ENCODE data around the gene IGSF6.
"Not testable (repeated sequence)": the region's sequence is repeated elsewhere in the genome, so short reads cannot be mapped to it uniquely, and the experiment has no call there.

Gene IGSF6

DNA sequence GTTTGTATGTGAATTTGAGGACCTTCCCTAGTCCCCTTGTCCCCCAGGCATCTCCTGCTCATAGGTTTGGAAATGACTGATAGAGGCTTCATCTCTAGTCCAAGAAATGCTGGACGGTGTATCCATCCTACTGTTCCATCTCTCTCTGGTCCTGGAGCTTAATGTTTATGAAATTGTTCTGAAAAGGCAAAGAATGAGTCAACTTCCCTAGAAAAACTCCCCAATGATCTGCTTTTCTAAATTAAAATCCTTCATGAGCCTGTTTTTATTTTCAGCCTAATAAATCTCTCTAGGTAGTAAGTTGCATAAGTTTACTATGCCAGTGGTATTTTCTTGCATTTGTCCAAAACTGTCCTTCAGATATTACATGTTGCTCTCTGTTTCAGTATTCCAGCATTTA is 2.1 kb upstream of the IGSF6 start:
- TF ChIP-seq, protein P1, sequence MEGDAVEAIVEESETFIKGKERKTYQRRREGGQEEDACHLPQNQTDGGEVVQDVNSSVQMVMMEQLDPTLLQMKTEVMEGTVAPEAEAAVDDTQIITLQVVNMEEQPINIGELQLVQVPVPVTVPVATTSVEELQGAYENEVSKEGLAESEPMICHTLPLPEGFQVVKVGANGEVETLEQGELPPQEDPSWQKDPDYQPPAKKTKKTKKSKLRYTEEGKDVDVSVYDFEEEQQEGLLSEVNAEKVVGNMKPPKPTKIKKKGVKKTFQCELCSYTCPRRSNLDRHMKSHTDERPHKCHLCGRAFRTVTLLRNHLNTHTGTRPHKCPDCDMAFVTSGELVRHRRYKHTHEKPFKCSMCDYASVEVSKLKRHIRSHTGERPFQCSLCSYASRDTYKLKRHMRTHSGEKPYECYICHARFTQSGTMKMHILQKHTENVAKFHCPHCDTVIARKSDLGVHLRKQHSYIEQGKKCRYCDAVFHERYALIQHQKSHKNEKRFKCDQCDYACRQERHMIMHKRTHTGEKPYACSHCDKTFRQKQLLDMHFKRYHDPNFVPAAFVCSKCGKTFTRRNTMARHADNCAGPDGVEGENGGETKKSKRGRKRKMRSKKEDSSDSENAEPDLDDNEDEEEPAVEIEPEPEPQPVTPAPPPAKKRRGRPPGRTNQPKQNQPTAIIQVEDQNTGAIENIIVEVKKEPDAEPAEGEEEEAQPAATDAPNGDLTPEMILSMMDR (IDR thresholded peaks at IDR 0.05; ENCODE audit: control extremely low read depth, extremely low read depth, low read depth, missing control alignments): no peak
- no peak for DNase-seq (ENCODE audit: extremely low spot score)
- ChIA-PET CTCF (no interaction called here), POLR2A (no interaction called here)

DNA sequence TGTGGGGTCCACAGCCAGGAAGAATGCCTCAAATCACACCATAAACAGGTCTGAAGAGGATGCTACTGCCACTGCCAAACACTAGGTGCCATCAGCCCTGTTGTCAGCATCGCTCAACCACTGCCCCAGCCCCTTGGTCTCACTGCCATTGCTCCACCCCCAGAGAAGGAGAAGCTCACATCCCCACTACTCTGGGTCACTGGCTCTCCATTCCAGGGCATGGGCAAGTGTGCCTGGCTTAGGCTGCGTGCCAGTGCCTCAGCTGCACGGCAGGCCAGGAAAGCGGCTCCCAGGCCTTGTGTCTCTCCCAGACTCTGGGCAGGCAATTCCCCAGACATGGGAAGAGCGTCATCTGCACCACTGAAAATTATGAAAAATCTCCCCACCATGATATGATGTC is 1.2 kb upstream of the IGSF6 start:
- CTCF ChIA-PET: interaction anchor here (1.3 kb wide), 1 partner anchor 12 kb away, joined by 4 read pairs; no protein-coding TSS in a partner anchor
- TF ChIP-seq, protein P1 (IDR thresholded peaks at IDR 0.05; ENCODE audit: control extremely low read depth, extremely low read depth, low read depth, missing control alignments): no peak
- POLR2A ChIA-PET: no interaction called here
- DNase-seq (ENCODE audit: extremely low spot score): no peak

DNA sequence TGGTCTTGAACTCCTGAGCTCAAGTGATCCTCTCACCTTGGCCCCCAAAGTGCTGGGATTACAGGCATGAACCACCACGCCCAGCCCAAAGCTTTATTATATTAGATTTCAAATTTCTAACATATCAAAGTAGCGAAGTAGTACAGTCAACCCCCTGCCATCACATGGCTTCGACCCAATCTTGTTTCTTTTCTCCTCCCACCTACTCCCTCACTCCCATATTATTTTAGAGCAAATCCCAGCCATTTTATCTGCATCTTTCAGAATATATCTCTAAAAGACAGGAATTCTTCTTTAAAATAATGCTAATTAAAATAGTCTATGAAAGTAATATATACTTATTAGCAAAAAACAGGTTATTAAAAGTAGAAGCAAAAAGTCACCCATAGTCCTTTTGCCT is 893 bp downstream of the IGSF6 start:
- DNase-seq (ENCODE audit: extremely low spot score): no peak
- TF ChIP-seq, protein P1 (IDR thresholded peaks at IDR 0.05; ENCODE audit: control extremely low read depth, extremely low read depth, low read depth, missing control alignments): no peak
- ChIA-PET POLR2A (no interaction called here), CTCF (interaction anchor here (0.8 kb wide), 1 partner anchor 59 kb away, joined by 3 read pairs; no protein-coding TSS in a partner anchor)

DNA sequence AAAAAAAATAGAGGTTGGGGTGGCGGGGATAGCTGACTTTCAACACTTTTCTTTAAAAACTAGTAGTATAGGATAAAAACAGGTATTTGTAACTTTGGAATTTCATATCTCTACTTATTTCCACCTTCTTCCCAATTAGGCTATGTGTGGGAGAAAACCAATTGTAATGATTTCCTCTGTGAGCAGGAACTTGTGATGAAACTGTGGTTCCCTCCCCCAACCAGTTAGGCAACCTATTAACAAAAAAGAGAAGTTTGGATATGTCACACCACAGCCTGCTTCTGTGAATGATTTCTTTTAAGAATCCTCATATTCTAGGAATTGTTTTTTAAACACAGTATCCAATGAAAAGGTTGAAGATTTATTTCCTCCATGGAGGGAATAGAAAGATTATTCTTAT is 1.9 kb downstream of the IGSF6 start:
- ChIA-PET POLR2A (no interaction called here), CTCF (interaction anchor here (0.7 kb wide), 1 partner anchor 10 kb away, joined by 4 read pairs; no protein-coding TSS in a partner anchor)
- TF ChIP-seq, protein P1 (IDR thresholded peaks at IDR 0.05; ENCODE audit: control extremely low read depth, extremely low read depth, low read depth, missing control alignments): no peak
- no peak for DNase-seq (ENCODE audit: extremely low spot score)

DNA sequence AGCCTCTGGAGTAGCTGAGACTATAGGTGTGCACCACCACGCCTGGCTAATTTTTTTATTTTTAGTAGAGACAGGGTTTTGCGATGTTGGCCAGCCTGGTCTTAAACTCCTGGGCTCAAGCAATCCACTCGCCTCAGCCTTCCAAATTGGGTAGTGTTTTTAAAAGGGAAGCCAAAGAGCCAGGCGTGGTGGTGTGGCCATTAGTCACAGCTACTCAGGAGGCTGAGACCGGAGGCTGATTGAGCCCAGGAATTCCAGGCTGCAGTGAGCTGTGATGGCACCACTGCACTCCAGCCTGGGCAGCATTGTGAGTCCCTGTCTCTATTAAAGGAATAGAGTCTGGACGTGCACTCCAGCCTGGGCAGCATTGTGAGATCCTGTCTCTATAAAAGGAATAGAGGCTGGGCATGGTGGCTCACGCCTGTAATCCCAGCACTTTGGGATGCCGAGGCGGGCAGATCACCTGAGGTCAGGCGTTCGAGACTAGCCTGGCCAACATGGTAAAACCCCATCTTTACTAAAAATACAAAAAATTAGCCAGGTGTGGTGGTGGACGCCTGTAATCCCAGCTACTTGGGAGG is 2.5 kb downstream of the IGSF6 start:
- POLR2A ChIA-PET; DNase-seq (ENCODE audit: extremely low spot score): not testable (repeated sequence)
- CTCF ChIA-PET: interaction anchor here (0.7 to 6.2 kb wide), 2 partner anchors 9 kb away, joined by 4 to 69 read pairs; no protein-coding TSS in a partner anchor

DNA sequence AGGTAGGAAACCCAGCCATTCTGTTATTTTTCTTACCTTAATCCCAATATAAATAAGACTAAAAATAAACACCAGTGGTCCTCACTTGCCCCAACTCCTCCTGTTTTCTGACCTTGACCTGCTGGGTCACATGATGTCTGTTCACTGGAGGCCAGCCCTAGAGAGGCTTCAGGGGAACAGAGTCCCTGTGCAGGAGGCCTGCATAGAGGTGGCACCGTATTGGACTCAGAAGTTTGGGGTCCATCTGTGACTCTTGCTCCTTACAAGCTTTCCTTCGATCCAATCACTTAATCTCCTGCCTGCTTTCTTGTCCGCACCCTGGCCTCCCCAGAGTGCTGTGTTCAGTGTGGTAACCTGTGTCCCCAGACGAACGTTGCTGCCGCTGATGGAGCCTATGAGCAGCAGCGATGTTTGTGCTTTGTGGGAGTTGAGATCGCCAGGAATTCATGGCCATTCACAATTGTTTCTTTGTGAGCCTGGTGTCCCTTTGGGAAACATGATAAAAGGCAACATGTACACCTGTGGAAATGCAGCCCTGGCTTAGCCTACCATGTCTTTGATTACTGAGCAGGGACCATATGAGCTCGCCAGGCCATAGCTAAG is 4.7 kb downstream of the IGSF6 start:
- TF ChIP-seq, protein P1 (IDR thresholded peaks at IDR 0.05; ENCODE audit: control extremely low read depth, extremely low read depth, low read depth, missing control alignments): no peak
- ChIA-PET POLR2A (no interaction called here), CTCF (interaction anchor here (1.0 to 8.9 kb wide), 3 partner anchors 11 to 541 kb away, joined by 3 to 69 read pairs (median 58); no protein-coding TSS in a partner anchor)
- no peak for DNase-seq (ENCODE audit: extremely low spot score)

All from GM10248 (cell line).